Motor neuron (in vitro differentiated cells): ENCODE data around the gene VWA1. TPM values are rescaled to one million over a fixed set of nuclear protein-coding genes. Genes with fewer than 3 reads are reported as not detected.
A peak's percentile ranks its signal among the peaks of the same experiment; 100 is the strongest.

Experiments used
- ATAC-seq, 8 experiments: fragments of 200-7000 bp; cut with Tn5 transposase; replicated peaks in 6 of 8; 2 replicates each; pipeline ENCODE4 v1.8.0; 2021; ENCODE audit warnings: mild to moderate bottlenecking in 8 of 8, moderate library complexity in 8 of 8
- H3K27ac ChIP-seq, 2 donors: fragments of 250-450 bp; sonication (Bioruptor Pico); 2 replicates each; pipeline ENCODE4 v1.9.0; 2021; ENCODE audit warnings: antibody characterized with exemption in 2 of 2, mild to moderate bottlenecking in 2 of 2, moderate library complexity in 1 of 2
- H3K4me1 ChIP-seq, 2 donors: fragments of 250-450 bp; sonication (Bioruptor Pico); replicated peaks in 1 of 2; 2 replicates each; pipeline ENCODE4 v1.6.1; 2021; ENCODE audit warnings: antibody characterized with exemption in 2 of 2, mild to moderate bottlenecking in 2 of 2, moderate library complexity in 1 of 2
- H3K4me3 ChIP-seq, 5 donors: fragments of 250-450 bp; sonication (Bioruptor Pico); 2 replicates each; pipeline ENCODE4 v1.9.0; 2021; ENCODE audit warnings: antibody characterized with exemption in 5 of 5, mild to moderate bottlenecking in 5 of 5, moderate library complexity in 4 of 5
- WGBS, 10 experiments: fragments of 450-650 bp; shearing (Covaris generic); methylation state at CpG; one replicate each; pipeline ENCODE4 v1.0.0; 2022; 5-methylcytosine and 5-hydroxymethylcytosine counted together
- in situ Hi-C, 9 experiments: fragments of 400-800 bp; cut with MboI; loops; one replicate each; pipeline ENCODE4 v1.15.0; 2021; ENCODE audit warnings: low sequenced_read_pairs in 9 of 9, low pct_unique_long_range_greater_than_20kb in 2 of 9; ENCODE audit not compliant: unreplicated experiment in 9 of 9
- total RNA-seq, 8 experiments: library from RNA; unstranded; fragments of 300-600 nt; gene quantifications; 2 replicates each; pipeline versions ENCODE4 v1.2.3 to v1.2.4, GENCODE V29; 2022

Gene VWA1
- total RNA-seq = 10 to 100 TPM in 2 of 8 experiments, 1 to 10 TPM in 5, under 1 TPM in 1; 0.51 to 19.5 (median 5.8) TPM

- Histone ChIP-seq H3K27ac (peak within 1 kb of the TSS in 1 of 2 donors; percentile 72), H3K4me1 (peaks cover 76 to 85% of the 10 kb centered on the region in 2 donors), H3K4me3 (peak within 1 kb of the TSS; percentile 25 to 42 (median 39))
- in situ Hi-C loops = no loop called here
- peak; percentile 24 to 89 (median 64) for ATAC-seq
- WGBS, 10 experiments = 15 to 82% methylated on average over 3 to 11 of the region's 89 CpGs; no CpG with 5 or more reads in 8 of the 10 experiments
Observed at GRCh38 chr1:1435106-1435903, at the start of gene VWA1. Gene VWA1 (plus strand): TSS chr1:1435690. CDS start chr1:1435749, 59 bp downstream.

DNA sequence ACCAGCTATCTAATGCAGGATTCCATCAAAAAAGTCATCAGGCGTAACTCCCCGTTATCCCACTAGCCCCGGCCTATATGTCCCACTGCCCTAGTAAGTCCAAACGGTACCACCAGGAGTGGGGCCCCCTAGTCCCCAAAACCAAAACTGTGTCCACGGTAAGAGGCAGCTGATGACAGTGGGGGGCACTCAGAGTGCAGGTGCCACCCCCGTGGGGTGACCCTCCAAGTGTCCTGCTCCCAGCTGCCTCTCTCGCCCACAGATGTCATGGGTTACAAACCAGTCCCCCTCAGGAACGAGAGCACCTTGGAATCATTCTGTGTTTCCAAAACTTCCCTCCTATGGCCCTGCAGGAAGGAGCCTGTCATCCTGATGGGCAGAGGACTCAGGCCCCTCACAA, 49.6 kb upstream of the VWA1 start:
- Histone ChIP-seq H3K4me3 (no peak overlapping the region), H3K4me1 (no peaks in the 10 kb centered on the region), H3K27ac (no peak overlapping the region)
- 80 to 100% (median 92%) methylated on average over 1 to 8 of the region's 8 CpGs; no CpG with 5 or more reads in 3 of the 10 experiments for WGBS, 10 experiments
- in situ Hi-C loops = no loop called here
- peak in 3 of 8 experiments; percentile 2 to 15 (median 13) for ATAC-seq

DNA sequence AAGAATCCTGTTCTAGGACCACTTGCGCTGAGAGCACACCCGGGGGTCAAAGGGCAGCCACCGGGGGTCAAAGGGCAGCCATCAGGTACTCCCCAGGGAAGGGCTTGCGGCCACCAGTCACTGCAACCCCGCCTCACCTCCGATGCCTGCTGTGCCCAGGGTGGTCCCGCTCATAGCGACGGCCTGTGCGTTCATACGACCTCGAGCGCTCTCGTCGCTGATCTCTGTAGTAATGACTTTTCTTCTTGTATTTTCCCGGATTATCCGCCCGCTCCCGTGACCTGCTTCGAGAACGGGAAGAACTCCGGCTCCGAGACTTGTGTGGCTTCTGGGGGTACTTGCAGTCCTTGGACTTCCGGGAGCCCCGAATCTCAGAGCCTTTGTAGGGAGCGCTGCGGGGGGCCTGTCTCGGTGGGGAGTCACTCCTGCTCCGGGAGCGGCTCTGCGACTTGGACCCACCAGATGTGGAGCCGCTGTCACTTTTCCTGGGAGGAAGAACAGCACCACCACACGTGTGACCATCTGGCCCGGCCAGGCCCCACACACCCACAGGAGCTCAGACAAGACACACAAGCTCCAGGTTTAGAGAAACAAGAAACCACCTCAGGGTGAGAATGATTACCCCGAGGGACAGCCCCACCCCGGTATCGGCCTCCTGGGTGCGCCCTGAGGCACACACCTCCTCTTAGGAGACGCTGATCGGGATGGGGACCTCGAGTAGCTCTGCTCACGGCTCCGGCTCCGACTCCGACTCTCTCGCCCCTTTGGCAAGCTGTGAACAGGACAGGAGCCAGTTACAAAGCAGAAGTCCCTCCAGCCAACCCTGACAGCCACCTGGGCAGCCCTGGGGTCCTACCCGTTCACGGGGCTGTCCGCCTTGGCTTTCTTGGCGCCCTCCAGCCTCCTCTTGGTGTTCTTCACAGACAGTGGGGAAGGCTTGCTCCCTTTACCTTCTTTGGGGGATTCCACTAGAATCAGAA, 48.1 kb upstream of the VWA1 start:
- no peaks in the 10 kb centered on the region for H3K4me1 ChIP-seq
- WGBS, 10 experiments = 82 to 99% (median 92%) methylated on average over 2 to 18 of the region's 50 CpGs; no CpG with 5 or more reads in 3 of the 10 experiments
- no peak overlapping the region for H3K27ac ChIP-seq
- ATAC-seq = peak in 3 of 8 experiments; percentile 19 to 29 (median 28)
- in situ Hi-C loops = no loop called here
- no peak overlapping the region for H3K4me3 ChIP-seq

GRCh38 chr1:1388078-1388472, 47.4 kb upstream of the VWA1 start:
- Histone ChIP-seq H3K4me1 (no peaks in the 10 kb centered on the region), H3K4me3 (no peak overlapping the region), H3K27ac (no peak overlapping the region)
- in situ Hi-C loops = no loop called here
- WGBS, 10 experiments = 80 to 100% (median 95%) methylated on average over 4 to 11 of the region's 16 CpGs; no CpG with 5 or more reads in 3 of the 10 experiments
- no peak for ATAC-seq

DNA sequence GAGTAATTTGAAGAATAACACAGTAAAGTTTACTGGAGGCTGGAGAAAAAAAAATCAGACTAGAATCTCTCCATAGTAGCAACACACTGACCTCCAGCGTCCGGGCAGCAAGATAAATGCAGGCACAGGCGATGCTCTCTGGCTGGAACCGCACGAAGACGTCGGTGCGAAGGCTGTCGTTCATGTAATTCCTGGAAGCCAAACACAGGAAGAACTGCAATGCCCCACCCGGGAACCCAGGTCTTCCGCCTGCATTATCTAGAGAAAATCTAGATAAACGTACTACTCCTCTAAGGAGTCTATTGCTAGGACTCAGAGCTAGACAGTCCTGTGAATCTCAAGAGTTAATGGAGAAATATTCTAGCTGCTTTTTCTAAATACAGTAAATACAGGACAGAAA, 44.8 kb upstream of the VWA1 start:
- in situ Hi-C loops = no loop called here
- no peak overlapping the region for H3K27ac ChIP-seq
- H3K4me3 ChIP-seq = no peak overlapping the region
- no peak for ATAC-seq
- WGBS, 10 experiments = 75 to 100% (median 99%) methylated on average over 1 to 12 of the region's 12 CpGs; no CpG with 5 or more reads in 3 of the 10 experiments
- no peaks in the 10 kb centered on the region for H3K4me1 ChIP-seq

DNA sequence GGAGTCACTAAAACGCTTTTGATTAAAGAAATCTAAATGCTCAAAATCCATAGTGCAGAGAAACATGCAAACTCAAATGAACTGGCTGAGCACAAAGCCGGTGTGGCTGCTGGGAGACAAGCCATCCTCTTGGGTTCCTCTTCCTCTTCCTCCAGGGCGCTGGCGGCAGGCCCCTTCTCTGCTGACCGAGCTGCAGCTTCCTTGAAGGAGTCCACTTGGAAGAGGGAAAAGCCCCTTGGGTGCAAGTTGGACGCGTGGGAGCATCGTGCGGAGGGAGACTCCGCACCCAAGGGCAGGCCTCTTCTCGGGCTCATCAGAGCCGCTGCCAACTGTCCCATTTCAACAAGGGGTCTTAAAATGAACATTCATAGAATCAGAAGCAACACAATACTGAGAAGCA, 44.3 kb upstream of the VWA1 start:
- Histone ChIP-seq H3K4me3 (no peak overlapping the region), H3K4me1 (no peaks in the 10 kb centered on the region), H3K27ac (no peak overlapping the region)
- in situ Hi-C loops = no loop called here
- WGBS, 10 experiments = 74 to 100% (median 93%) methylated on average over 3 to 12 of the region's 12 CpGs; no CpG with 5 or more reads in 3 of the 10 experiments
- no peak for ATAC-seq

DNA sequence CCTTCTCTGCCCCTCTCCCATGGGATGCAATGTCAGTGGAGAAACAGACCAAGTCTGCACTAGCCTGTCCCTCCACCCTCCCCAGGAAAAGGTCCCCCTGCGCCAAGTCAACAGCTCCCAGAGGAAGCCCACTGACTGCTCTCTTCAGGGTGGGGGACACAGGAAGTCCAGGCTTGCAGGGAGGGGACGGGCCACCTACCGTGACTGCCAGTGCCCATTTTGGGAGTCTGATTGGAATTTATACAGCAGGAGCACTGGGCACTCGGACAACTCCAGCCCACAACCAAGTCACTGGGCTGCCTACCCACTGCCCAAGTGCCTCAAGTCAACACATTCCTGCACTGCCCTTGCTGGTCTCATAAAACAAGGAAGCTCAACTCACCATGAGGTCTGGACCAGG, 42.5 kb upstream of the VWA1 start:
- no peak overlapping the region for H3K27ac ChIP-seq
- peaks cover 4 to 7% of the 10 kb centered on the region in 2 donors for H3K4me1 ChIP-seq
- no peak for ATAC-seq
- WGBS, 10 experiments = 88 to 100% (median 100%) methylated on average over 1 to 3 of the region's 4 CpGs; no CpG with 5 or more reads in 6 of the 10 experiments
- no peak overlapping the region for H3K4me3 ChIP-seq
- in situ Hi-C loops = no loop called here

GRCh38 chr1:1393428-1393827, 42.1 kb upstream of the VWA1 start:
- in situ Hi-C loops = no loop called here
- no peak for ATAC-seq
- H3K27ac ChIP-seq = no peak overlapping the region
- 94 to 100% (median 100%) methylated on average over 1 to 7 of the region's 11 CpGs; no CpG with 5 or more reads in 5 of the 10 experiments for WGBS, 10 experiments
- H3K4me3 ChIP-seq = no peak overlapping the region
- peaks cover 6 to 11% of the 10 kb centered on the region in 2 donors for H3K4me1 ChIP-seq

DNA sequence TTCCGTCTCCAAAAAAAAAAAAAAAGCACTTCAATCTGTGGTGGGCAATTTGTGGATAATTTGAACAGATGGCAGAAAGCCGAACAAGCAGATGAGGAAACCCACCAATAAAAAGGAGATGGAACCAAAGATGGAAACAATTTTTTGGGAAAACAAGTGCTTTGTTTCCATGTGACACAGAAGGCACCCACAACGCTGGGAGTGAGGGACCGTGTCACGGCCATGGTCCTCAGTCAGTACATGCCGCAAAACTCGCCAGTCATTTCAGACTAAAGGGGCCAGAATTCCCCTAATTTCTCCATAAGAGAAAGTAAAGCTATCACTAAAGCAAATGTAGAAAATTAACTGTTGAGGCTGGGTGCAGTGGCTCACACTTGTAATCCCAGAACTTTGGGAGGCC, 41.4 kb upstream of the VWA1 start:
- in situ Hi-C loops = no loop called here
- Histone ChIP-seq H3K4me1 (peaks cover 6 to 11% of the 10 kb centered on the region in 2 donors), H3K4me3 (no peak overlapping the region), H3K27ac (no peak overlapping the region)
- WGBS, 10 experiments = 83 to 100% (median 94%) methylated on average over 1 to 7 of the region's 7 CpGs; no CpG with 5 or more reads in 2 of the 10 experiments
- no peak for ATAC-seq

- H3K27ac ChIP-seq = no peak overlapping the region
- no peak overlapping the region for H3K4me3 ChIP-seq
- H3K4me1 ChIP-seq = peaks cover 7 to 13% of the 10 kb centered on the region in 2 donors
- in situ Hi-C loops = no loop called here
- WGBS, 10 experiments = 85 to 100% (median 95%) methylated on average over 3 to 11 of the region's 11 CpGs
- ATAC-seq = no peak
Observed at GRCh38 chr1:1395166-1395565, 40.3 kb upstream of the VWA1 start.

DNA sequence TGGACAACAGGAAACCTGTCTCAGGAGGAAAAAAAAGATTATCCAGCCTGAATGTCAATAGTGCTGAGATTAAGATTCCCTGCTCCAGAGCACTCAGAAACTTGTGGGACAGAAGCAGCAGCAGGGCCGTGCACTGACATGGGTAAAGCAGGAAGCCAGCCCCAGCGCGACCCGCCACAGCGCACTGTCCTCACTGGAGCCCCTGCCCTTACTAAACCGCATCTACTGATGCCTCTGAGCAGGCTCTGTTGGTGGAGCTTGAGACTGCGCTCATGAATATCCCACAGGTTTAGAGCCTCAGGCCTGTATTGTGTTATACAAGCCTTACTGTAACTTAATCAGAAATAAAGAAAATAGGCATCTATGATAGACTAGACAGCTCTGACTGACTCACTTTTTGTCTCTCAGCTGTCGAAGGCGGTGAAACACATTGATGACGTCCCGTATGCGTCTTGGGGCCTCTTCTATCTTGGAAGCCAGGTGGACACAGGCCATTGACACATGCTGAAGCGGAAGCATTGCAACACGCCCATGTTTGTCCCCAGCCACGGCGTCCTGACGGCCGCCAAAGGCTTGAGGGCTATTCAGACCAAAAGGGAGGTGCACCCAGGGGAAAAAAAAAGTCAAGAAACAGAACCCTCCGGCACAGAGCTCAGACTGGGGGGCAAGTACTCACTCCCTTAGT, 37.5 kb upstream of the VWA1 start:
- ATAC-seq = peak in 2 of 8 experiments; percentile 9 to 12
- Histone ChIP-seq H3K4me3 (peak overlapping the region; percentile 72 to 99 (median 98)), H3K27ac (peak overlapping the region in 1 of 2 donors; percentile 95), H3K4me1 (peaks cover 15 to 17% of the 10 kb centered on the region in 2 donors)
- in situ Hi-C loops = no loop called here
- 0 to 80% (median 48%) methylated on average over 1 to 18 of the region's 19 CpGs for WGBS, 10 experiments

DNA sequence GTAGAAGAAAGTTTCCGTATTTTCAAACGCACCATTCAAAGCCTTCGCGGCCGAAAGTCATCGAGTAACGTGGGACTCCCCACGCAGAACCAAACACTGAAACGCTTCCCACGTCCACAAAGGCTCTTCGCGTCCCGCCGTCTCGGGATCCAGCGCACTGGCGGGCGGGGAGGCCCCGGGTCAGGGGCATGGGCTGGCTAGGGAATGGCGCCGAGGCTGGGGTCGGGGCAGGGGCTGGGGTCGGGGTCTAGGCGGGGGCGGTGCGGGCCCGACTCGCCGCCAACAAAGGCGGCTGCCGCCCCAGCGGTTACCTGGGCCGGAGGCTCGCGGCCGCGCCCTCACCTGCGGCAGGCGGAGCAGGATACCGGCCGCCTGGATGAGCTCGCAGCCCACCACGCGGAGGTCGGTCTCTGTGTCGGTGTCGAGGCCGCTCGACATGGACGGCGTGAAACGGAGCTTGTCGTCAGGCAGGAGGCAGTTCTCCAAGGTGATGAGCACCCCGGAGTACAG, 36.8 kb upstream of the VWA1 start:
- Histone ChIP-seq H3K4me3 (peak overlapping the region; percentile 72 to 99 (median 98)), H3K4me1 (peaks cover 15 to 17% of the 10 kb centered on the region in 2 donors), H3K27ac (peak overlapping the region; percentile 83 to 95)
- in situ Hi-C loops = no loop called here
- WGBS, 10 experiments = 0 to 1% (median 1%) methylated on average over 8 to 19 of the region's 54 CpGs; no CpG with 5 or more reads in 7 of the 10 experiments
- peak in 6 of 8 experiments; percentile 0 to 10 (median 2) for ATAC-seq
